Mesendoderm (in vitro differentiated cells): ENCODE measurements around the gene MYO5C.

Experiments
- DNase-seq: peaks from one replicate; pipeline ENCODE4 v3.0.0; 2013
- H2AK5ac ChIP-seq: 2 replicates; pipeline ENCODE4 v1.6.1; 2013; ENCODE audit warnings: low read length, inconsistent platforms
- H2BK120ac ChIP-seq: 2 replicates; pipeline ENCODE4 v1.6.1; 2013; ENCODE audit warnings: low read depth, mild to moderate bottlenecking, low read length, moderate library complexity, mixed read lengths
- H2BK15ac ChIP-seq: replicated peaks from 2 replicates; pipeline ENCODE4 v1.6.1; 2013; ENCODE audit warnings: low read depth, mild to moderate bottlenecking, moderate library complexity
- H2BK5ac ChIP-seq: 2 replicates; pipeline ENCODE4 v1.6.1; 2013; ENCODE audit warnings: low read length, inconsistent platforms
- H3K18ac ChIP-seq: 2 replicates; pipeline ENCODE4 v1.6.1; 2013; ENCODE audit warnings: mild to moderate bottlenecking, low read length, mixed read lengths
- H3K23ac ChIP-seq: one replicate; pipeline ENCODE4 v1.6.1; 2013; ENCODE audit warnings: low read length
- H3K27ac ChIP-seq: 2 replicates; pipeline ENCODE4 v1.5.1; 2013; ENCODE audit warnings: low read depth, mild to moderate bottlenecking, inconsistent platforms, low read length, moderate library complexity
- H3K27me3 ChIP-seq: 2 replicates; pipeline ENCODE4 v1.6.1; 2013; ENCODE audit warnings: low read length, control low read depth, mild to moderate bottlenecking, inconsistent platforms; ENCODE audit not compliant: insufficient read depth, poor library complexity
- H3K36me3 ChIP-seq: 2 replicates; pipeline ENCODE4 v1.6.1; 2013; ENCODE audit warnings: low read length, inconsistent platforms; ENCODE audit not compliant: control insufficient read depth, insufficient read depth
- H3K4ac ChIP-seq: one replicate; pipeline ENCODE4 v1.6.1; 2013; ENCODE audit warnings: low read depth, mild to moderate bottlenecking, low read length, moderate library complexity
- H3K4me1 ChIP-seq: 2 replicates; pipeline ENCODE4 v1.6.1; 2013; ENCODE audit warnings: low read depth, low read length, inconsistent platforms; ENCODE audit not compliant: control insufficient read depth
- H3K4me2 ChIP-seq: 2 replicates; pipeline ENCODE4 v1.6.1; 2013; ENCODE audit warnings: low read length
- H3K4me3 ChIP-seq: 2 replicates; pipeline ENCODE4 v1.5.1; 2013; ENCODE audit warnings: mild to moderate bottlenecking, low read length
- H3K56ac ChIP-seq: one replicate; pipeline ENCODE4 v1.6.1; 2013; ENCODE audit warnings: low read length
- H3K79me1 ChIP-seq: 2 replicates; pipeline ENCODE4 v1.6.1; 2013; ENCODE audit warnings: low read length, inconsistent platforms
- H3K79me2 ChIP-seq: 2 replicates; pipeline ENCODE4 v1.6.1; 2013; ENCODE audit warnings: mild to moderate bottlenecking, low read length; ENCODE audit not compliant: control insufficient read depth, insufficient read depth
- H3K9ac ChIP-seq: 2 replicates; pipeline ENCODE4 v1.6.1; 2013; ENCODE audit warnings: low read length, inconsistent platforms
- H4K5ac ChIP-seq: one replicate; pipeline ENCODE4 v1.6.1; 2013; ENCODE audit warnings: low read length
- H4K8ac ChIP-seq: one replicate; pipeline ENCODE4 v1.6.1; 2013; ENCODE audit warnings: low read depth, mild to moderate bottlenecking, control low read depth, low read length, moderate library complexity
- WGBS: extraction: QIAGEN DNeasy Blood & Tissue Kit; methylation state at CpG from one replicate; pipeline ENCODE4 v1.1.7; 2013; ENCODE audit warnings: low lambda C conversion rate, missing lambda C conversion rate; ENCODE audit not compliant: insufficient coverage; ENCODE audit errors: extremely low coverage; 5-methylcytosine and 5-hydroxymethylcytosine counted together

The MYO5C gene

GRCh38 chr15:52263563-52264282, 31.9 kb downstream of the MYO5C start:
- Histone ChIP-seq H3K56ac (no peak overlapping the region), H3K4ac (no peak overlapping the region), H2BK120ac (no peak overlapping the region), H2BK15ac (no peak overlapping the region), H3K79me1 (no peaks in the 10 kb centered on the region), H4K8ac (no peak overlapping the region), H3K9ac (no peak overlapping the region), H3K27ac (no peak overlapping the region), H3K36me3 (no peaks in the 10 kb centered on the region), H3K4me2 (no peak overlapping the region), H3K4me3 (no peak overlapping the region), H3K79me2 (no peaks in the 10 kb centered on the region), H3K18ac (no peak overlapping the region), H3K27me3 (no peaks in the 10 kb centered on the region), H2AK5ac (no peak overlapping the region), H4K5ac (no peak overlapping the region), H3K4me1 (peaks cover 9% of the 10 kb centered on the region), H3K23ac (no peak overlapping the region), H2BK5ac (no peak overlapping the region)
- no CpG with 5 or more reads among the region's 11 CpGs for WGBS
- DNase-seq = no peak

- Histone ChIP-seq H4K5ac (no peak overlapping the region), H3K23ac (no peak overlapping the region), H3K27ac (peak overlapping the region; percentile 80), H3K36me3 (no peaks in the 10 kb centered on the region), H2BK120ac (peak overlapping the region; percentile 88), H2AK5ac (no peak overlapping the region), H3K56ac (peak overlapping the region; percentile 70), H3K4me2 (no peak overlapping the region), H3K18ac (peak overlapping the region; percentile 73), H3K79me2 (no peaks in the 10 kb centered on the region), H3K4ac (peak overlapping the region; percentile 60), H3K9ac (peak overlapping the region; percentile 9), H3K4me3 (no peak overlapping the region), H2BK5ac (peak overlapping the region; percentile 34), H3K27me3 (no peaks in the 10 kb centered on the region), H3K4me1 (peaks cover 9% of the 10 kb centered on the region), H3K79me1 (no peaks in the 10 kb centered on the region), H4K8ac (no peak overlapping the region), H2BK15ac (no peak overlapping the region)
- DNase-seq = peak; percentile 41
- no CpG with 5 or more reads among the region's 5 CpGs for WGBS
Measured at GRCh38 chr15:52262364-52262763, 33.2 kb downstream of the MYO5C start.

GRCh38 chr15:52261498-52262242, 33.9 kb downstream of the MYO5C start:
- H3K4me2 ChIP-seq = no peak overlapping the region
- WGBS = no CpG with 5 or more reads among the region's 8 CpGs
- peak overlapping the region; percentile 80 for H3K27ac ChIP-seq
- peak overlapping the region; percentile 35 for H3K9ac ChIP-seq
- no peak overlapping the region for H4K5ac ChIP-seq
- H3K79me2 ChIP-seq = no peaks in the 10 kb centered on the region
- H3K4ac ChIP-seq = peak overlapping the region; percentile 1
- H2BK120ac ChIP-seq = no peak overlapping the region
- H3K56ac ChIP-seq = peak overlapping the region; percentile 80
- peak; percentile 99 for DNase-seq
- H3K4me1 ChIP-seq = peaks cover 9% of the 10 kb centered on the region
- no peak overlapping the region for H2BK15ac ChIP-seq
- H3K36me3 ChIP-seq = no peaks in the 10 kb centered on the region
- H3K23ac ChIP-seq = no peak overlapping the region
- H3K18ac ChIP-seq = peak overlapping the region; percentile 55
- no peak overlapping the region for H4K8ac ChIP-seq
- H2AK5ac ChIP-seq = peak overlapping the region; percentile 74
- no peaks in the 10 kb centered on the region for H3K27me3 ChIP-seq
- H3K79me1 ChIP-seq = no peaks in the 10 kb centered on the region
- peak overlapping the region; percentile 91 for H2BK5ac ChIP-seq
- H3K4me3 ChIP-seq = no peak overlapping the region

- peak overlapping the region; percentile 91 for H2BK5ac ChIP-seq
- no peak overlapping the region for H3K4me3 ChIP-seq
- no peaks in the 10 kb centered on the region for H3K79me1 ChIP-seq
- no peak overlapping the region for H4K8ac ChIP-seq
- peak overlapping the region; percentile 74 for H2AK5ac ChIP-seq
- H3K4me2 ChIP-seq = no peak overlapping the region
- peak overlapping the region; percentile 80 for H3K56ac ChIP-seq
- peak overlapping the region; percentile 3 for H2BK120ac ChIP-seq
- H3K36me3 ChIP-seq = no peaks in the 10 kb centered on the region
- no peaks in the 10 kb centered on the region for H3K27me3 ChIP-seq
- H3K4ac ChIP-seq = peak overlapping the region; percentile 1
- H4K5ac ChIP-seq = no peak overlapping the region
- H3K18ac ChIP-seq = peak overlapping the region; percentile 55
- H3K27ac ChIP-seq = peak overlapping the region; percentile 61
- H2BK15ac ChIP-seq = no peak overlapping the region
- H3K23ac ChIP-seq = no peak overlapping the region
- H3K79me2 ChIP-seq = no peaks in the 10 kb centered on the region
- peaks cover 9% of the 10 kb centered on the region for H3K4me1 ChIP-seq
- DNase-seq = no peak
- peak overlapping the region; percentile 35 for H3K9ac ChIP-seq
- no CpG with 5 or more reads among the region's 10 CpGs for WGBS
Measured at GRCh38 chr15:52261026-52261425, 34.6 kb downstream of the MYO5C start.

- Histone ChIP-seq H3K36me3 (no peaks in the 10 kb centered on the region), H4K5ac (no peak overlapping the region), H2BK15ac (no peak overlapping the region), H3K4me2 (no peak overlapping the region), H3K18ac (peak overlapping the region; percentile 29), H3K79me2 (no peaks in the 10 kb centered on the region), H3K4ac (no peak overlapping the region), H3K56ac (no peak overlapping the region), H2BK5ac (no peak overlapping the region), H3K27ac (no peak overlapping the region), H3K27me3 (no peaks in the 10 kb centered on the region), H2AK5ac (no peak overlapping the region), H3K4me3 (no peak overlapping the region), H4K8ac (no peak overlapping the region), H3K9ac (no peak overlapping the region), H2BK120ac (no peak overlapping the region), H3K79me1 (no peaks in the 10 kb centered on the region), H3K4me1 (peaks cover 9% of the 10 kb centered on the region), H3K23ac (no peak overlapping the region)
- no CpG with 5 or more reads among the region's 4 CpGs for WGBS
- DNase-seq = no peak
Measured at GRCh38 chr15:52259503-52259902, 36.1 kb downstream of the MYO5C start.
